Sigmoid colon (tissue), 7 donors: ENCODE data around the gene PTPRE. TPM values are rescaled to one million over a fixed set of nuclear protein-coding genes. Genes with fewer than 3 reads are reported as not detected.

Experiments used
- DNase-seq: peaks from one replicate; pipeline ENCODE4 v3.0.0-alpha.2; 2019
- H3K27ac ChIP-seq, 4 donors: fragments of 200-600 bp; sonication (generic); one replicate each; pipeline ENCODE4 v1.5.1; 2016 to 2019; ENCODE audit warnings: mild to moderate bottlenecking in 1 of 4
- H3K27me3 ChIP-seq, 3 donors: fragments of 200-600 bp; sonication (generic); one replicate each; pipeline ENCODE4 v1.5.1; 2019; ENCODE audit warnings: mild to moderate bottlenecking in 1 of 3
- H3K36me3 ChIP-seq, 4 donors: fragments of 200-600 bp; sonication (generic); one replicate each; pipeline ENCODE4 v1.5.1; 2016 to 2019
- H3K4me1 ChIP-seq, 4 donors: fragments of 200-600 bp; sonication (generic); one replicate each; pipeline ENCODE4 v1.5.1; 2017 to 2019
- H3K4me3 ChIP-seq, 4 donors: fragments of 200-600 bp; sonication (generic); one replicate each; pipeline ENCODE4 v1.5.1; 2017 to 2019; ENCODE audit warnings: mild to moderate bottlenecking in 2 of 4, moderate library complexity in 1 of 4
- H3K9me3 ChIP-seq, 4 donors: fragments of 200-600 bp in 3 of 4; sonication (generic) in 3 of 4; one replicate each; pipeline versions ENCODE4 v1.5.1 to v1.6.1; 2013 to 2019
- EP300 ChIP-seq, 4 donors: sonication (generic); formaldehyde crosslinking; IDR thresholded peaks; one replicate each; pipeline ENCODE4 v1.6.1; 2017; ENCODE audit warnings: antibody characterized with exemption in 4 of 4
- POLR2A ChIP-seq, 2 donors: fragments of 450-650 bp; IDR thresholded peaks; one replicate each; pipeline ENCODE4 v1.6.1; 2016; ENCODE audit warnings: antibody characterized with exemption in 2 of 2, mild to moderate bottlenecking in 2 of 2, moderate library complexity in 2 of 2
- POLR2AphosphoS5 ChIP-seq, 4 donors: sonication (generic); formaldehyde crosslinking; IDR thresholded peaks; one replicate each; pipeline ENCODE4 v1.6.1; 2017; ENCODE audit warnings: antibody characterized with exemption in 4 of 4
- WGBS, 2 donors: extraction: QIAGEN DNeasy Blood & Tissue Kit; methylation state at CpG; one replicate each; pipeline ENCODE4 v1.1.7; 2013; 5-methylcytosine and 5-hydroxymethylcytosine counted together
- intact Hi-C: fragments of 100-400 bp; cut with DNase I; formaldehyde crosslinking; loops from one replicate; pipeline ENCODE4 v1.15.1; 2023
- polyA plus RNA-seq, 3 donors: library from polyadenylated mRNA; stranded (reverse); fragments of 200-250 nt; gene quantifications; one replicate each; pipeline ENCODE4 v1.2.3, GENCODE V29; 2013
- total RNA-seq, 4 donors: library from RNA; depleted of rRNA; stranded (reverse); fragments of >200 nt; gene quantifications; one replicate each; pipeline ENCODE4 v1.1.0, GENCODE V29; 2016
- TF ChIP-seq, protein P1 (sequence below), 4 experiments: fragments of 450-650 bp in 3 of 4; fragments of 200-600 bp in 1 of 4; IDR thresholded peaks; one replicate each; pipeline ENCODE4 v1.5.1; 2016 to 2019; ENCODE audit warnings: antibody characterized with exemption in 4 of 4, mild to moderate bottlenecking in 3 of 4, moderate library complexity in 2 of 4
- donor health status: healthy with polysubstance abuse.
- donor health status: Bipolar disorder and iron deficiency.
- donor health status: healthy.

Gene PTPRE
- total and polyA plus RNA-seq, 7 donors, result 4.2 to 17.9 (median 11.9) TPM

DNA sequence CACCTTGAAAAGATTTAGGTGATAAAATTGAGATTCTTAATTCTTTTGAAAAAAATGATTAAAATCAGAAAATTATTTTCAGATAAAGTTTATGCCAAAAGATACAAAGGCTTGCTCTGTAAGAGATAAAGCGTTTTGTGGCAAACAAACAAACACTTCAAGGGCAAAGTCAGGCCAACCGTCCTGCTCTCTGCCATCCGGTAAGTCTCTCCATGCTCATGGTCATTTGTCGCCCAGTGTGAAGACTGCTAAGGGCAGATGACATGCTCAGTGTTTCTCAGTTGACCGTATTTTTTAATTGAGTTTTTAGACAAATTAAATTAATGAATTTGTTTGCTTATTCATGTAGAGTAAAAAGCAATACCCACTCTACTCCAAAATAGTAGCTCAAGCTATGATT lies 60.0 kb downstream of the PTPRE start:
- 96% methylated on average over 5 of the region's 5 CpGs for WGBS, 2 donors
- no peaks in the 10 kb centered on the region for H3K9me3 ChIP-seq
- H3K4me1 ChIP-seq, result no peaks in the 10 kb centered on the region
- no peaks in the 10 kb centered on the region for H3K36me3 ChIP-seq
- TF ChIP-seq, protein P1, sequence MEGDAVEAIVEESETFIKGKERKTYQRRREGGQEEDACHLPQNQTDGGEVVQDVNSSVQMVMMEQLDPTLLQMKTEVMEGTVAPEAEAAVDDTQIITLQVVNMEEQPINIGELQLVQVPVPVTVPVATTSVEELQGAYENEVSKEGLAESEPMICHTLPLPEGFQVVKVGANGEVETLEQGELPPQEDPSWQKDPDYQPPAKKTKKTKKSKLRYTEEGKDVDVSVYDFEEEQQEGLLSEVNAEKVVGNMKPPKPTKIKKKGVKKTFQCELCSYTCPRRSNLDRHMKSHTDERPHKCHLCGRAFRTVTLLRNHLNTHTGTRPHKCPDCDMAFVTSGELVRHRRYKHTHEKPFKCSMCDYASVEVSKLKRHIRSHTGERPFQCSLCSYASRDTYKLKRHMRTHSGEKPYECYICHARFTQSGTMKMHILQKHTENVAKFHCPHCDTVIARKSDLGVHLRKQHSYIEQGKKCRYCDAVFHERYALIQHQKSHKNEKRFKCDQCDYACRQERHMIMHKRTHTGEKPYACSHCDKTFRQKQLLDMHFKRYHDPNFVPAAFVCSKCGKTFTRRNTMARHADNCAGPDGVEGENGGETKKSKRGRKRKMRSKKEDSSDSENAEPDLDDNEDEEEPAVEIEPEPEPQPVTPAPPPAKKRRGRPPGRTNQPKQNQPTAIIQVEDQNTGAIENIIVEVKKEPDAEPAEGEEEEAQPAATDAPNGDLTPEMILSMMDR (IDR thresholded peaks at IDR 0.05), result no peak
- TF ChIP-seq EP300 (IDR thresholded peaks at IDR 0.05) (no peak), POLR2A (IDR thresholded peaks at IDR 0.05) (no peak), POLR2AphosphoS5 (IDR thresholded peaks at IDR 0.05) (no peak)
- no peak overlapping the region for H3K4me3 ChIP-seq
- H3K27ac ChIP-seq, result no peak overlapping the region
- no peaks in the 10 kb centered on the region for H3K27me3 ChIP-seq
- intact Hi-C loops, result no loop called here
- no peak for DNase-seq

DNA sequence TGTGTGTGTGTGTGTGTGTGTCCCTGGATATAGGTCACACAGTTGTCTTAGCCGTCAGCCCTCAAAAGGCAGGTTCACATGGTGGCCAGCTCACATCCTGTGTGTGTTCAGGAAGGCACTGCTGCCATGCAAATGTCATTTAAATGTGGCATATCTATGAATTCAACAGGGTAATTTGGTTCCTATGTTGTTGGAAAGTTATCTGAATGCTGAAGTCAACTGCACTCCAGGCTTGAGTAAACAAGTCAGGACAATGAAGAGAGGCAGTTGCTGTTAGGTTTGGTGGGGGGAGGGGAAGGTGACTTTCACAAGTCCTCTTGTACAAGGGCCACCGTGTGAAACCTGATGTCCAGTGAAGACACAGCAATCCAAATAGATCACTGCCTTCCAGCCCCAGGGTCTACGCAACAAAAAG lies 61.1 kb downstream of the PTPRE start:
- Histone ChIP-seq H3K27me3 (no peaks in the 10 kb centered on the region), H3K36me3 (no peaks in the 10 kb centered on the region), H3K4me1 (peaks cover 0 to 4% (median 0%) of the 10 kb centered on the region in 4 donors), H3K27ac (peak overlapping the region in 1 of 4 donors; percentile 20), H3K9me3 (no peaks in the 10 kb centered on the region), H3K4me3 (no peak overlapping the region)
- intact Hi-C loops, result no loop called here
- no peak for DNase-seq
- 56 to 78% methylated on average over 3 of the region's 3 CpGs for WGBS, 2 donors
- TF ChIP-seq POLR2A (IDR thresholded peaks at IDR 0.05), result no peak
- TF ChIP-seq POLR2AphosphoS5 (IDR thresholded peaks at IDR 0.05), result no peak
- no peak for TF ChIP-seq EP300 (IDR thresholded peaks at IDR 0.05)
- TF ChIP-seq, protein P1 (IDR thresholded peaks at IDR 0.05), result no peak

DNA sequence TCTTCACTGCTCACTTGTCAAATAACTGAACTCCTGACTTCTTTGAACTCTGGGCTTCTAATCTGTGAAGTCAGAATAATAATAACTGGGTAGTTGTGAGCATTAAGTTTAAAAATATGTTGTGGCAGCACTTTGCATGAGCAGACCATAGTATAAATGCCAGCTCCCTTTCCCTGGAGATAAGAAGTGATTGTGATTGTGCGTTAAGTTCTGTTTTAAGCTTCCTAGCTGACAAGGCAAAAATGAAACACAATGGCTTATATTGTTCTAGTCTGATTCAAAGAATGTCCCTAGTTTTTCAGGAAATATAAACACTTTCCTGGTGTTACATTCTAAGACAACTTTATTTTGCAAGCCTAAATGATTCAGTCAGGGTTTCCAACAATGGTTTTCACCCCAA lies 61.8 kb downstream of the PTPRE start:
- Histone ChIP-seq H3K4me3 (no peak overlapping the region), H3K4me1 (peaks cover 0 to 4% (median 0%) of the 10 kb centered on the region in 4 donors), H3K27me3 (no peaks in the 10 kb centered on the region), H3K27ac (peak overlapping the region in 1 of 4 donors; percentile 20), H3K9me3 (no peaks in the 10 kb centered on the region), H3K36me3 (no peaks in the 10 kb centered on the region)
- intact Hi-C loops, result no loop called here
- DNase-seq, result no peak
- WGBS, 2 donors, result 23 to 76% methylated on average over 1 of the region's 1 CpG
- no peak for TF ChIP-seq EP300 (IDR thresholded peaks at IDR 0.05)
- no peak for TF ChIP-seq POLR2AphosphoS5 (IDR thresholded peaks at IDR 0.05)
- TF ChIP-seq, protein P1 (IDR thresholded peaks at IDR 0.05), result no peak
- no peak for TF ChIP-seq POLR2A (IDR thresholded peaks at IDR 0.05)

DNA sequence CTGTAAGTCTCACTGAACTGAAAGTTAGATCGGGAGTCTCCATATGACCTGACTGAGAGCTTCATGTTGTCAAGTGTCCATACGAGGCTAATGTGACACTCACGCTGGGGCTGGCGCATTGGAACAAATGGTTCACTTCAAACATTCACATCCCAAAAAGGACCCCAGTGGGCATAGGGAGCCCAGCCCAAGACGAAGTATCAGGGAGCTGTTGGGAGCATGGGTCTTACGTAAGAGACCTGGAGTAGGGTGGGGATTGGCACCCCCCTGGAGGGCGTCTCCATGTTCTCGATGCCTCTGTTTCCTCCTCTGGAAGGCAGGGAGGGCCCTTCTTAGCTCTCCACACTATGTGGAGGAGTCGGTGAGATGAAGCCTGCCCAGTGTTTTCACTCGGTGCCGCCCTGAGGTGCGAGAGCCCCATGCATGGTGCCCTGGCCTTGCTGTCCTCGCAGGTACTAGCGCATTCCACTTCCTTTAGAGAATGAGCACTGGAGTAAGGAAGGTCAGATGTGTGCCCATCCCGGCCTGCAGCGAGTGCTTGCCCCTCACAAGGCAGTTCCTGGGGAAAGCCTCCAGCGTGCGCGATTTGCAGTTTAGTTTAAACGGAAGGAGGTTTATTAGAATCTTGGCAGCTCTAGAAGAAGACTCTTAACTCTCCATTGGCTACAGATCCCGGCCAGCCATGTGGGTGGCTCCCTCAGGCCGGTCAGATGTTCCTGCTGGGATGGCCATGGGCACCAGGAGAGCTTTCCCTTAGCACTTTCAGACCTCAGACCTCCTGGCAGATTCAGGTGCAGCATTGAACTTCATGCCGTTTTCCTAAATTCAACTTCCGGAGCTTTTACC lies 64.4 kb downstream of the PTPRE start:
- H3K27me3 ChIP-seq, result no peaks in the 10 kb centered on the region
- no peaks in the 10 kb centered on the region for H3K9me3 ChIP-seq
- WGBS, 2 donors, result 91 to 92% methylated on average over 24 of the region's 24 CpGs
- H3K4me3 ChIP-seq, result no peak overlapping the region
- DNase-seq, result no peak
- intact Hi-C loops, result no loop called here
- no peak overlapping the region for H3K27ac ChIP-seq
- no peak for TF ChIP-seq POLR2A (IDR thresholded peaks at IDR 0.05)
- TF ChIP-seq, protein P1 (IDR thresholded peaks at IDR 0.05), result no peak
- peaks cover 0 to 9% (median 1%) of the 10 kb centered on the region in 4 donors for H3K4me1 ChIP-seq
- no peaks in the 10 kb centered on the region for H3K36me3 ChIP-seq
